ENCODE data around the gene FKBP2. TPM values are rescaled to one million over a fixed set of nuclear protein-coding genes. Genes with fewer than 3 reads are reported as not detected.
A peak's percentile ranks its signal among the peaks of the same experiment; 100 is the strongest.

FKBP2 gene
- total RNA-seq, 1 donor from 2014 or later = 45.5 TPM

- Histone ChIP-seq H3K27ac (replicated peaks) (peak overlapping the region; percentile 84), H3K36me3 (peaks cover 24% of the 10 kb centered on the region), H3K9me3 (replicated peaks) (no peaks in the 10 kb centered on the region), H3K4me3 (peak overlapping the region; percentile 88), H3K4me1 (peaks cover 48% of the 10 kb centered on the region), H3K27me3 (ENCODE audit: low read depth) (no peaks in the 10 kb centered on the region)
- TF ChIP-seq CTCF (IDR thresholded peaks at IDR 0.05; ENCODE audit: borderline replicate concordance) = no peak
- no peak for DNase-seq
- intact Hi-C loops (cut with micrococcal nuclease) = no loop called here
These were observed 10.8 kb downstream of the FKBP2 start for GRCh38 chr11:64251753-64252002.

- H3K4me1 ChIP-seq = peaks cover 43% of the 10 kb centered on the region
- no peaks in the 10 kb centered on the region for H3K9me3 ChIP-seq (replicated peaks)
- TF ChIP-seq CTCF (IDR thresholded peaks at IDR 0.05; ENCODE audit: borderline replicate concordance) = no peak
- peak; percentile 53 for DNase-seq
- peak overlapping the region; percentile 84 for H3K27ac ChIP-seq (replicated peaks)
- H3K4me3 ChIP-seq = peak overlapping the region; percentile 88
- no peaks in the 10 kb centered on the region for H3K27me3 ChIP-seq (ENCODE audit: low read depth)
- intact Hi-C loops (cut with micrococcal nuclease) = no loop called here
- H3K36me3 ChIP-seq = peaks cover 29% of the 10 kb centered on the region
These were observed 11.3 kb downstream of the FKBP2 start for GRCh38 chr11:64252003-64252872.

GRCh38 chr11:64253043-64253442 is 12.1 kb downstream of the FKBP2 start:
- peak overlapping the region; percentile 84 for H3K27ac ChIP-seq (replicated peaks)
- H3K4me3 ChIP-seq = peak overlapping the region; percentile 88
- TF ChIP-seq CTCF (IDR thresholded peaks at IDR 0.05; ENCODE audit: borderline replicate concordance) = no peak
- H3K9me3 ChIP-seq (replicated peaks) = no peaks in the 10 kb centered on the region
- H3K4me1 ChIP-seq = peaks cover 36% of the 10 kb centered on the region
- intact Hi-C loops (cut with micrococcal nuclease) = no loop called here
- H3K36me3 ChIP-seq = peaks cover 36% of the 10 kb centered on the region
- no peak for DNase-seq
- H3K27me3 ChIP-seq (ENCODE audit: low read depth) = no peaks in the 10 kb centered on the region

- intact Hi-C loops (cut with micrococcal nuclease) = no loop called here
- Histone ChIP-seq H3K27me3 (ENCODE audit: low read depth) (no peaks in the 10 kb centered on the region), H3K9me3 (replicated peaks) (no peaks in the 10 kb centered on the region), H3K4me1 (peaks cover 36% of the 10 kb centered on the region), H3K4me3 (no peak overlapping the region), H3K27ac (replicated peaks) (peak overlapping the region; percentile 16), H3K36me3 (peaks cover 40% of the 10 kb centered on the region)
- no peak for DNase-seq
- no peak for TF ChIP-seq CTCF (IDR thresholded peaks at IDR 0.05; ENCODE audit: borderline replicate concordance)
These were observed 12.6 kb downstream of the FKBP2 start for GRCh38 chr11:64253481-64253880.

- Histone ChIP-seq H3K4me1 (peaks cover 36% of the 10 kb centered on the region), H3K4me3 (no peak overlapping the region)
These were observed 13.4 kb downstream of the FKBP2 start for GRCh38 chr11:64254326-64254725.

More at GRCh38 chr11:64254326-64254725, 13.4 kb downstream of the FKBP2 start:
- DNase-seq = no peak
- no peak overlapping the region for H3K27ac ChIP-seq (replicated peaks)
- intact Hi-C loops (cut with micrococcal nuclease) = no loop called here
- TF ChIP-seq CTCF (IDR thresholded peaks at IDR 0.05; ENCODE audit: borderline replicate concordance) = no peak
- H3K9me3 ChIP-seq (replicated peaks) = no peaks in the 10 kb centered on the region
- no peaks in the 10 kb centered on the region for H3K27me3 ChIP-seq (ENCODE audit: low read depth)
- H3K36me3 ChIP-seq = peaks cover 49% of the 10 kb centered on the region
